Measurements from ENCODE around the gene ABO.

- TF ChIP-seq CTCF (conservative IDR thresholded peaks at IDR 0.05) (no peak), EZH2 (IDR thresholded peaks at IDR 0.05; ENCODE audit: low read depth) (no peak)
Observed at GRCh38 chr9:133261753-133262120, 13.3 kb downstream of the ABO start.
